IPS DF 19.7 (cell line): ENCODE measurements around the gene CARF.
"Not testable (repeated sequence)": the region's sequence is repeated elsewhere in the genome, so short reads cannot be mapped to it uniquely, and the experiment has no call there.

Experiments used
- DNase-seq: peaks from one replicate; pipeline ENCODE4 v3.0.0-alpha.2; 2013; ENCODE audit warnings: low read depth, low spot score

Gene CARF

GRCh38 chr2:202938960-202939359, 26.9 kb downstream of the CARF start:
- DNase-seq, result no peak

GRCh38 chr2:202941771-202942170, 29.7 kb downstream of the CARF start:
- no peak for DNase-seq

- no peak for DNase-seq
These were observed 32.3 kb downstream of the CARF start for GRCh38 chr2:202944408-202944807.

GRCh38 chr2:202944816-202945215, 32.7 kb downstream of the CARF start:
- no peak for DNase-seq

GRCh38 chr2:202945497-202945896, 33.4 kb downstream of the CARF start:
- no peak for DNase-seq

GRCh38 chr2:202949333-202949732, 37.3 kb downstream of the CARF start:
- DNase-seq, result not testable (repeated sequence)

GRCh38 chr2:202950592-202950991, 38.5 kb downstream of the CARF start:
- no peak for DNase-seq

GRCh38 chr2:202960524-202960923, 48.4 kb downstream of the CARF start:
- DNase-seq, result no peak

- no peak for DNase-seq
These were observed 51.6 kb downstream of the CARF start for GRCh38 chr2:202963712-202964111.

- DNase-seq, result peak; percentile 17
These were observed 53.9 kb downstream of the CARF start for GRCh38 chr2:202965810-202966460.

GRCh38 chr2:202969404-202969803, 57.3 kb downstream of the CARF start:
- not testable (repeated sequence) for DNase-seq

GRCh38 chr2:202976809-202977208, 64.7 kb downstream of the CARF start:
- DNase-seq, result no peak

- no peak for DNase-seq
These were observed 70.9 kb downstream of the CARF start for GRCh38 chr2:202982779-202983491.

- DNase-seq, result no peak
These were observed 77.7 kb downstream of the CARF start for GRCh38 chr2:202989749-202990148.

- DNase-seq, result no peak
These were observed 78.4 kb downstream of the CARF start for GRCh38 chr2:202990501-202990900.

- not testable (repeated sequence) for DNase-seq
These were observed 85.0 kb downstream of the CARF start for GRCh38 chr2:202997113-202997512.

- DNase-seq, result no peak
These were observed 90.2 kb downstream of the CARF start for GRCh38 chr2:203002054-203002821.

- no peak for DNase-seq
These were observed 91.6 kb downstream of the CARF start for GRCh38 chr2:203003716-203004115.

GRCh38 chr2:203014456-203015199, 102.6 kb downstream of the CARF start, which contains the start of gene NBEAL1:
NBEAL1 (plus strand) TSS chr2:203014875; CDS start chr2:203016385, 1,510 bp downstream.
- peak; percentile 82 for DNase-seq

GRCh38 chr2:203016716-203017115, 104.6 kb downstream of the CARF start:
- DNase-seq, result no peak

GRCh38 chr2:203018181-203018580, 106.1 kb downstream of the CARF start:
- DNase-seq, result no peak

- DNase-seq, result no peak
These were observed 107.1 kb downstream of the CARF start for GRCh38 chr2:203019142-203019541.
